ENCODE data around the gene MYO16.

MYO16 gene

DNA sequence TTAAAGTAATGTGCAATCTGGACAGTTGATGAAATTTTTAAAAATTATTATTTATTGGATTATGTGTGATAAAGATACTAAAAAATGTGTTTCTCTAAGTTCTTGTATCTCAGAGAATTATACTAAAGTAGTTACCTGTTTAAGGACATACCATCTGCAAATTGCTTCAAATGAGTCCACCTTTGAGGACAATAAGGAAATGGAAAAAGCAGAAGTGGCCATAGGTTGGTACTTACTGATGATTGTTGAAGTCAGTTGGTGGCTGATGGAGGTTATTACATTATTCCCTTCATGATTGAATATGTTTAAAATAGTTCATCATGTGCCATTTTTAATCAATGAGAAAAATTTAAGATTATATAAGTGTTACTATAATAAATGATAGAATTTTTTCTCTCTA lies 367.0 kb downstream of the MYO16 start:
- no peak overlapping the region for H3K4me3 ChIP-seq (ENCODE audit: low read depth, low read length)
- DNase-seq (ENCODE audit: low read depth): no peak
- TF ChIP-seq CTCF (IDR thresholded peaks at IDR 0.05; ENCODE audit: insufficient read depth, low read depth, low read length, missing control alignments): no peak

- no peak for DNase-seq (ENCODE audit: low read depth)
- no peak overlapping the region for H3K4me3 ChIP-seq (ENCODE audit: low read depth, low read length)
- no peak for TF ChIP-seq CTCF (IDR thresholded peaks at IDR 0.05; ENCODE audit: insufficient read depth, low read depth, low read length, missing control alignments)
Observed at GRCh38 chr13:109000207-109000606, 370.8 kb downstream of the MYO16 start.

GRCh38 chr13:109002934-109003333 lies 373.5 kb downstream of the MYO16 start:
- TF ChIP-seq CTCF (IDR thresholded peaks at IDR 0.05; ENCODE audit: insufficient read depth, low read depth, low read length, missing control alignments): no peak
- no peak for DNase-seq (ENCODE audit: low read depth)
- H3K4me3 ChIP-seq (ENCODE audit: low read depth, low read length): no peak overlapping the region

DNA sequence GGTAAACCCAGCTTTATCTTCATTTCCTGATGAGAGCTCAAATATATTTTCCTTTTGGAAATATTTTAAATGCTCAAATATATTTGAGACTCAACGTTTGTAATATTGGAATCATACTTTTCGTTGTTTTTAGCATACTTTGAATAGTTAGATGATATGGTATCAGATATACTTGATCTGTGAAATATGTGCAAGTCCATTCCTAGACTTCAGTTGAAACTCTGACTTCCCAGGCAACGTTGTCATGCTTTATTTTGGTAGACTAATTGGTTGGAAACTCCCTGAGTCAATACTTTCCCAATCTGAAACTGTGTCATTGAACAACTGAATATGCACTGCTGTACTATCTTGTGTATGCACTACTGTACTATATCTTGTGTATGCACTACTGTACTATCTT lies 378.5 kb downstream of the MYO16 start:
- no peak for TF ChIP-seq CTCF (IDR thresholded peaks at IDR 0.05; ENCODE audit: insufficient read depth, low read depth, low read length, missing control alignments)
- H3K4me3 ChIP-seq (ENCODE audit: low read depth, low read length): no peak overlapping the region
- DNase-seq (ENCODE audit: low read depth): no peak

GRCh38 chr13:109009756-109010155 lies 380.3 kb downstream of the MYO16 start:
- TF ChIP-seq CTCF (IDR thresholded peaks at IDR 0.05; ENCODE audit: insufficient read depth, low read depth, low read length, missing control alignments): no peak
- DNase-seq (ENCODE audit: low read depth): no peak
- no peak overlapping the region for H3K4me3 ChIP-seq (ENCODE audit: low read depth, low read length)

GRCh38 chr13:109010912-109011311 lies 381.5 kb downstream of the MYO16 start:
- H3K4me3 ChIP-seq (ENCODE audit: low read depth, low read length): no peak overlapping the region
- no peak for DNase-seq (ENCODE audit: low read depth)
- no peak for TF ChIP-seq CTCF (IDR thresholded peaks at IDR 0.05; ENCODE audit: insufficient read depth, low read depth, low read length, missing control alignments)

- H3K4me3 ChIP-seq (ENCODE audit: low read depth, low read length): no peak overlapping the region
- DNase-seq (ENCODE audit: low read depth): no peak
- TF ChIP-seq CTCF (IDR thresholded peaks at IDR 0.05; ENCODE audit: insufficient read depth, low read depth, low read length, missing control alignments): no peak
Observed at GRCh38 chr13:109012115-109012514, 382.7 kb downstream of the MYO16 start.
